Breast epithelium (tissue), 3 donors: ENCODE measurements around the gene MED31.

Source experiments
- CTCF ChIP-seq, 3 donors: fragments of 450-650 bp; IDR thresholded peaks; one replicate each; pipeline ENCODE4 v1.5.1; 2016 to 2017; ENCODE audit warnings: antibody characterized with exemption in 3 of 3, mild to moderate bottlenecking in 3 of 3, moderate library complexity in 3 of 3
- POLR2A ChIP-seq: fragments of 450-650 bp; IDR thresholded peaks from one replicate; pipeline ENCODE4 v1.6.1; 2016; ENCODE audit warnings: antibody characterized with exemption, mild to moderate bottlenecking, moderate library complexity

DNA sequence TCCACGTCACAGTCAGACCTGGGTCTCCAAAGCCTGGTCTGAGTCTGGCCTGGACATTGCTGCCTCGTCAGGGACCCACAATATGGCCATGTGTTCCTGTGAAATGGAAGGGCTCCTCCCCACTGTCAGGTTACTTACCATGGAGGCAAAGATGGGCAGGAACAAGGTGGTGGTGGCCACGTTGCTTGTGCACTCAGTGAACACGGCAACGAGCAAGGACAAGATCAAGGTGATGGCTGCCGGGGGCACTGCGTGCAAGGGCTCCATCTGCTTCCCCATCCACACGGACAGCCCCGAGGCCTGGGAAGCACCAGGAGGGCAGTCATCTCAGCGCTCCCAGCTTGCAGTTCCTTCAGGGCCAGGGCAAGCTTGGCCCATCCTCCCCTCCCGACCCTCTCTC, 39.2 kb upstream of the MED31 start:
- TF ChIP-seq CTCF (IDR thresholded peaks at IDR 0.05) (no peak), POLR2A (no peak)
